Hippocampal formation (tissue), 2 donors: Measurements from ENCODE around the gene NR2F1.

ENCODE experiments used
- DNase-seq, 2 donors: peaks; one replicate each; lab custom pipeline; 2025; lab: John Stamatoyannopoulos, UW

The NR2F1 gene

GRCh38 chr5:93577854-93578812 lies 4.9 kb upstream of the NR2F1 start:
- no peak for DNase-seq

GRCh38 chr5:93578813-93579691 lies 4.0 kb upstream of the NR2F1 start:
- DNase-seq, result peak in 1 of 2 donors; percentile 48

- peak in 1 of 2 donors; percentile 42 for DNase-seq
Observed at GRCh38 chr5:93579692-93580062, 3.3 kb upstream of the NR2F1 start.

- DNase-seq, result no peak
Observed at GRCh38 chr5:93580063-93580926, 2.7 kb upstream of the NR2F1 start.

GRCh38 chr5:93580927-93581445 lies 2.0 kb upstream of the NR2F1 start, which contains the start of gene NR2F1-AS1:
Gene NR2F1-AS1 (minus strand): TSS chr5:93581219.
- DNase-seq, result no peak

- DNase-seq, result no peak
Observed at GRCh38 chr5:93582167-93582462, 907 bp upstream of the NR2F1 start.

GRCh38 chr5:93583439-93583767 lies 381 bp downstream of the NR2F1 start:
- DNase-seq, result no peak

- peak in 1 of 2 donors; percentile 29 for DNase-seq
Observed at GRCh38 chr5:93583768-93584595, 960 bp downstream of the NR2F1 start.

GRCh38 chr5:93584596-93585040 lies 1.6 kb downstream of the NR2F1 start:
- no peak for DNase-seq

- no peak for DNase-seq
Observed at GRCh38 chr5:93585041-93585766, 2.2 kb downstream of the NR2F1 start.

- DNase-seq, result no peak
Observed at GRCh38 chr5:93585767-93586385, 2.9 kb downstream of the NR2F1 start.

GRCh38 chr5:93586736-93587596 lies 3.9 kb downstream of the NR2F1 start:
- DNase-seq, result no peak

- DNase-seq, result no peak
Observed at GRCh38 chr5:93587597-93588351, 4.8 kb downstream of the NR2F1 start.

GRCh38 chr5:93588352-93589151 lies 5.5 kb downstream of the NR2F1 start:
- no peak for DNase-seq

GRCh38 chr5:93589152-93589828 lies 6.3 kb downstream of the NR2F1 start:
- DNase-seq, result no peak

GRCh38 chr5:93589829-93590215 lies 6.8 kb downstream of the NR2F1 start:
- DNase-seq, result peak; percentile 27 to 60
